PC-9 (cell line): ENCODE data around the gene RNF121.

Experiments
- CTCF ChIP-seq: fragments of 200-600 bp; sonication (generic); conservative IDR thresholded peaks from 2 replicates; pipeline ENCODE4 v1.6.1; 2017; ENCODE audit warnings: mixed run types, antibody characterized with exemption, mild to moderate bottlenecking, moderate library complexity
- EZH2 ChIP-seq: fragments of 200-600 bp; sonication (generic); IDR thresholded peaks from 2 replicates; pipeline ENCODE4 v1.8.0; 2017; ENCODE audit warnings: antibody characterized with exemption, low read depth

GRCh38 chr11:72003776-72004171, 74.9 kb downstream of the RNF121 start:
- TF ChIP-seq CTCF (no peak), EZH2 (no peak)
